Gastrocnemius medialis (tissue), 4 donors: ENCODE data around the gene GALNT18.

Experiments used
- POLR2A ChIP-seq, 2 donors: fragments of 450-650 bp; IDR thresholded peaks; one replicate each; pipeline ENCODE4 v1.6.1; 2017; ENCODE audit warnings: antibody characterized with exemption in 2 of 2, mild to moderate bottlenecking in 2 of 2, moderate library complexity in 2 of 2
- TF ChIP-seq, protein P1 (sequence below), 5 experiments: fragments of 450-650 bp in 3 of 5; fragments of 200-600 bp in 2 of 5; sonication (generic) in 2 of 5; IDR thresholded peaks in 4 of 5; conservative IDR thresholded peaks in 1 of 5; 1 replicate in 4 of 5; 2 replicates in 1 of 5; pipeline ENCODE4 v1.5.1; 2016 to 2019; ENCODE audit warnings: antibody characterized with exemption in 5 of 5, mild to moderate bottlenecking in 3 of 5, moderate library complexity in 3 of 5

GRCh38 chr11:11468954-11469353 lies 152.9 kb downstream of the GALNT18 start:
- TF ChIP-seq, protein P1, sequence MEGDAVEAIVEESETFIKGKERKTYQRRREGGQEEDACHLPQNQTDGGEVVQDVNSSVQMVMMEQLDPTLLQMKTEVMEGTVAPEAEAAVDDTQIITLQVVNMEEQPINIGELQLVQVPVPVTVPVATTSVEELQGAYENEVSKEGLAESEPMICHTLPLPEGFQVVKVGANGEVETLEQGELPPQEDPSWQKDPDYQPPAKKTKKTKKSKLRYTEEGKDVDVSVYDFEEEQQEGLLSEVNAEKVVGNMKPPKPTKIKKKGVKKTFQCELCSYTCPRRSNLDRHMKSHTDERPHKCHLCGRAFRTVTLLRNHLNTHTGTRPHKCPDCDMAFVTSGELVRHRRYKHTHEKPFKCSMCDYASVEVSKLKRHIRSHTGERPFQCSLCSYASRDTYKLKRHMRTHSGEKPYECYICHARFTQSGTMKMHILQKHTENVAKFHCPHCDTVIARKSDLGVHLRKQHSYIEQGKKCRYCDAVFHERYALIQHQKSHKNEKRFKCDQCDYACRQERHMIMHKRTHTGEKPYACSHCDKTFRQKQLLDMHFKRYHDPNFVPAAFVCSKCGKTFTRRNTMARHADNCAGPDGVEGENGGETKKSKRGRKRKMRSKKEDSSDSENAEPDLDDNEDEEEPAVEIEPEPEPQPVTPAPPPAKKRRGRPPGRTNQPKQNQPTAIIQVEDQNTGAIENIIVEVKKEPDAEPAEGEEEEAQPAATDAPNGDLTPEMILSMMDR (IDR thresholded peaks at IDR 0.05 in 4 of 5, conservative IDR thresholded peaks at IDR 0.05 in 1 of 5), result no peak
- TF ChIP-seq POLR2A (IDR thresholded peaks at IDR 0.05), result no peak
